ENCODE data around the gene TCEAL8.
A peak's percentile ranks its signal among the peaks of the same experiment; 100 is the strongest.
"Not testable (repeated sequence)": the region's sequence is repeated elsewhere in the genome, so short reads cannot be mapped to it uniquely, and the experiment has no call there.

Gene TCEAL8

DNA sequence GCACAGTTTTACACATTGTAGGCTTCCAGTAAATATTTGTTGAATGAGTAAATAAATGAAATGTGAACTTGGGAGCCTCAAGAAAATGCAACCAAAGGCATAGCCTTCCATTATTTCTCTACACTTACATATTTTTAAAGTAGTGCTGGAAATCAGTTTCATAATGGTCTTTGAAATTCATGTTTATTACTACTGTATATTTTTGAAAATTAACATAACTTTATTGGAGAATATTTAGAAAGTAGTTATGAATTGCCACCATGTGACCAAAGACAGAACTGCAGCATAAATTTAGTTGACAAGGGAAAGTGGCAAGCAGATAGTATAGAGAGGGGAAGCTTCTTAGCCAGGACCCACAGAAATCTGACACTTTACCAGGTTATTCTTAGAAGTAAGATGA, 6.4 kb downstream of the TCEAL8 start:
- no peak for DNase-seq (ENCODE audit: extremely low read depth, low read depth)
- H3K4me3 ChIP-seq (replicated peaks; ENCODE audit: low read depth, low read length), result no peak overlapping the region
- TF ChIP-seq, protein P1, sequence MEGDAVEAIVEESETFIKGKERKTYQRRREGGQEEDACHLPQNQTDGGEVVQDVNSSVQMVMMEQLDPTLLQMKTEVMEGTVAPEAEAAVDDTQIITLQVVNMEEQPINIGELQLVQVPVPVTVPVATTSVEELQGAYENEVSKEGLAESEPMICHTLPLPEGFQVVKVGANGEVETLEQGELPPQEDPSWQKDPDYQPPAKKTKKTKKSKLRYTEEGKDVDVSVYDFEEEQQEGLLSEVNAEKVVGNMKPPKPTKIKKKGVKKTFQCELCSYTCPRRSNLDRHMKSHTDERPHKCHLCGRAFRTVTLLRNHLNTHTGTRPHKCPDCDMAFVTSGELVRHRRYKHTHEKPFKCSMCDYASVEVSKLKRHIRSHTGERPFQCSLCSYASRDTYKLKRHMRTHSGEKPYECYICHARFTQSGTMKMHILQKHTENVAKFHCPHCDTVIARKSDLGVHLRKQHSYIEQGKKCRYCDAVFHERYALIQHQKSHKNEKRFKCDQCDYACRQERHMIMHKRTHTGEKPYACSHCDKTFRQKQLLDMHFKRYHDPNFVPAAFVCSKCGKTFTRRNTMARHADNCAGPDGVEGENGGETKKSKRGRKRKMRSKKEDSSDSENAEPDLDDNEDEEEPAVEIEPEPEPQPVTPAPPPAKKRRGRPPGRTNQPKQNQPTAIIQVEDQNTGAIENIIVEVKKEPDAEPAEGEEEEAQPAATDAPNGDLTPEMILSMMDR (IDR thresholded peaks at IDR 0.05; ENCODE audit: low read depth, low read length, missing control alignments), result peak; percentile 20

DNA sequence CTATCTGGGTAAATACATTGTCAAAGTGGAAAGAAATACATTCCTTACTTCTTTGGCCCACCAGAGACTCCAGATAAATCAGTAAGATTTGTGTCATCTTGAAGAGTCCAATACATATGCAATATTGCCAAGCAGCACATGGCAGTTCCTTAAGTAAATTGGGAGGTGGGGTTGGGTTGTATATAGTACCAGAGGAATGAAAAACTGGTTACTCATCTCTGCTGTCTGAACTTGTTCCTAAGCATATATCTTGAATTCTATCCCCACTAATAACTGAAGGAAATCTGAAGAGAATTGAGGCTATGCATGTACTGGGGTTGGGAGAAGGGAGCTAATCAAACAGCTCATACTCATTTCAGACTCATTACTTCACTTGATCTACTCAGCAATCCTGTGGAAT, 14.8 kb downstream of the TCEAL8 start:
- no peak for DNase-seq (ENCODE audit: extremely low read depth, low read depth)
- TF ChIP-seq, protein P1 (IDR thresholded peaks at IDR 0.05; ENCODE audit: low read depth, low read length, missing control alignments), result no peak

DNA sequence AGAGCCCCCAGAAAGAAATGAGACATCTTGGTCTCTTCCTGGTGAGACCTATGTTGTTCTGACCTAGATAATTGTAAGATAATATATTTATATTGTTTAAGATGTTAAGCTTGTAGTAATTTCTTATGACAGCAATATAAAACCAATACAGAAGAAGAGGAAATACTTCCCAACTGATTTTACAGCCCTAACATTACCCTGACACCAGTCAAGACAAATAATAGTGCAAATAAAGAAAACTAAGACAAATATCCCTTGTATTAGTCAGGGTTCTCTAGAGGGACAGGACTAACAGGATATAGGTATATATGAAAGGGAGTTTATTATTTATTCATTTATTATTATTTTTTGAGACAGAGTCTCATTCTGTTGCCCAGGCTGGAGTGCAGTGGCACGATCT, 18.7 kb downstream of the TCEAL8 start:
- H3K4me3 ChIP-seq (replicated peaks; ENCODE audit: low read depth, low read length), result no peak overlapping the region
- TF ChIP-seq, protein P1 (IDR thresholded peaks at IDR 0.05; ENCODE audit: low read depth, low read length, missing control alignments), result no peak
- DNase-seq (ENCODE audit: extremely low read depth, low read depth), result no peak

More for the DNA sequence above, 14.8 kb downstream of the TCEAL8 start:
- no peak overlapping the region for H3K4me3 ChIP-seq (replicated peaks; ENCODE audit: low read depth, low read length)

DNA sequence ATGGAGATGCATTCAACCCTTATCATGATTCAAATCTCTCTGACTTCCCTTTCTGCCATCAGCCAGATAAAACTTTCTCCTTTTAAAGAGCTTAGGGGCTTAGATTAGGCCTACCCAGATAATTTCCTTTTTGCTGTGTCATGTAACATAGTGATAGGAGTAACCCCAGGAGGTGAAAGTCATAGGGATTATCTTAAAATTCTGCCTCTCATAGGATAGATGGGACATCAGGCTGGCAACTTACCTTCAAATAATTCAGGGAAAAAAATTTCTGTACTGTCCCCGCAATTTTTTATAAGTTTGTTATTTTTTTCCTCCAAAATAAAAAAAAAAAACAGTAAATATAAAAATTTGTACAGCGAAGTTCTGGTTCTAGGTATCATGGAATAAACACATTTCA, 19.3 kb downstream of the TCEAL8 start:
- not testable (repeated sequence) for DNase-seq (ENCODE audit: extremely low read depth, low read depth); H3K4me3 ChIP-seq (replicated peaks; ENCODE audit: low read depth, low read length)

DNA sequence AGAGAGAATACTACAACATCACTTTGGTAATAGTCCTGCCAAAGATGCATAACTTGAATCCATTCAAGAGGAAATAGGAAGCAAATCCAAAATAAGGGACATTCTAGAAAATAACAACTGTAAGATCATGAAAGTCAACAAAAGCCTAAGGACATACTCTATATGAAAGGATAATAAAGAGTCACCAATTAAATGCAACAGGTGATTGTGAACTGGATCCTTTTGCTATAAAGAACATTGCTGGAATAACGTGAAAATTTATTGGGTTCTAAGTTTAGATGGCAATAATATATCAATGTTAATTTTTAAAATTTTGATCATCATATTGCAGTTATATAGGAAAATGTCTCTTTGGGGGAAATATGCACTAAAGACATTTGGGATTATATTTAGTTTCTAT, 20.1 kb downstream of the TCEAL8 start:
- TF ChIP-seq, protein P1 (IDR thresholded peaks at IDR 0.05; ENCODE audit: low read depth, low read length, missing control alignments), result no peak
- H3K4me3 ChIP-seq (replicated peaks; ENCODE audit: low read depth, low read length), result no peak overlapping the region
- DNase-seq (ENCODE audit: extremely low read depth, low read depth), result no peak

DNA sequence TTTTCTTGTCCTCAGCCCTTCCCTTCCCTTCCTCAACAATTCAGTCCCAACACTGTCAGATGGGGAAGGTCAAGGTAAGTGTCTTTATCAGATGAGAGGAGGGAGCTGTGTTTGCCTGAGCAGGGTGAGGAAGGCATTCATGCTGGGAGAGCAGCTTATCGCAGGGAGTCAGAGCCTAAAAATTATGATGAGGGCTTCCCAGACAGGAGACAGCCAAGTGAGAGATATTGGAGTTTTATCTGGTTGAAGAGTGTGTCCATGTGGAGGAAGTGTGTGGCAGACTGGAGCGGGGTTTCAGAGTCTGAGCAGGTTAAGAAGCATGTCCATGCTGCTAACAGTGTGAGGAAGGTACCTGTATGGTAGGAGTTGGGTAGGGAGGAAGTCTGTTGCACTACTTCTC, 21.7 kb downstream of the TCEAL8 start:
- TF ChIP-seq, protein P1 (IDR thresholded peaks at IDR 0.05; ENCODE audit: low read depth, low read length, missing control alignments), result no peak
- no peak for DNase-seq (ENCODE audit: extremely low read depth, low read depth)
- no peak overlapping the region for H3K4me3 ChIP-seq (replicated peaks; ENCODE audit: low read depth, low read length)

DNA sequence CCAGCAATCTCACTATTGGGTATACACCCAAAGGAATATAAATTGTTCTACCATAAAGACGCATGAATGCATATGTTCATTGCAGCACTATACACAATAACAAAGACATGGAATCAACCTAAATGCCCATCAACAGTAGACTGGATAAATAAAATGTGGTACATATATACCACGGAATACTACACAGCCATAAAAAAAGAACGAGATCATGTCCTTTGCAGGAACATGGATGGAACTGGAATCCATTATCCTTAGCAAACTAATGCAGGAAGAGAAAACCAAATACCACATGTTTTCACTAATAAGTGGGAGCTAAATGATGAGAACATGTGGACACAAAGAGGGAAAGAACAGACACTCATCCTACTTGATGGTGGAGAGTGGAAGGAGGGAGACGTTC, 29.0 kb downstream of the TCEAL8 start:
- DNase-seq (ENCODE audit: extremely low read depth, low read depth); H3K4me3 ChIP-seq (replicated peaks; ENCODE audit: low read depth, low read length): not testable (repeated sequence)

DNA sequence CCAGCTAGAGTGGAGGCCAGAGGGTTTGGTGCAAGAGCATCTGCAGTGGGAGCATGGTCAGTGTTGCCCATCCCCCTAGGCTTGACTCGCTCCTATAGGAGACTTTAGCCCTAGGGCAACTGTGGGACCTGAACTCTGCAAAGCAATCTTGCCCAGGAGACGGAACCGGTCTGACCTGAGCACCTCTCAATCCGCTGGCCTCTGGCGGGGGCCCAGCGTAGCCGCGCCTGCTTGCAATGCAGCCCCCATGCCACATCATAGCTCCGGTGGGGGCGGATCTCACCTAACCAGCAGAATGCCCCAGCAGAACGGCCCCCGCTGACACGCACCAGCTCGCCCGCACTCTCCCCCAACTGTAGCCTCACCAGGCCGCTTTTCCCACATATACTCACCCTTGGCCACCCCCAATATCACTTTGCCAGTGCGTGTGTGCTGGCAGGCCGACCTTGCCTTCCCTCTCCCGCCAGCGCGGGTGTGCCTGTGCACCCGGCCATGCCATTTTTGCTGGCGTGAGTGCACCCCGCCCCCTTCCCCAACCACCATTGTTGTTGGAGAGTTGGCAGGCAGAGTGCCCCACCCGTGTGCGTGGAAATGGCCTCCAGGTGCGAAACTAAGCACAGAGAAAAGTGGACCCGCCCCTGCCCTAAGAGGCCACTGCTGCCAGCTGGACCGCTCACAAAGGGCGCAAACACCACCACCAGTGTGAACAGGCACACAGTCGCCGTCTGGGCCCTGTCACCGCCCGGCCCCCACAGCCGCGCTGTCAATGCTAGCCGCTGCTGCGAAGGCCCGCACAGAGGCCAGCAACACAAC, 34.2 kb downstream of the TCEAL8 start:
- no peak overlapping the region for H3K4me3 ChIP-seq (replicated peaks; ENCODE audit: low read depth, low read length)
- no peak for DNase-seq (ENCODE audit: extremely low read depth, low read depth)
- TF ChIP-seq, protein P1 (IDR thresholded peaks at IDR 0.05; ENCODE audit: low read depth, low read length, missing control alignments), result no peak

Measured in HFF-Myc (cell line).